ENCODE data around the gene SYNGAP1.
"Not testable (repeated sequence)": the region's sequence is repeated elsewhere in the genome, so short reads cannot be mapped to it uniquely, and the experiment has no call there.

SYNGAP1 gene

GRCh38 chr6:33484673-33485262 is 64.9 kb downstream of the SYNGAP1 start:
- H3K9me3 ChIP-seq (ENCODE audit: control insufficient read depth in 2 of 2, low read length in 2 of 2); H3K27ac ChIP-seq (ENCODE audit: low read length); H3K9ac ChIP-seq (ENCODE audit: low read length in 2 of 2); H3K4me3 ChIP-seq (ENCODE audit: low read length in 2 of 2); H3K4me1 ChIP-seq (ENCODE audit: control insufficient read depth, insufficient read depth, low read length); H3K36me3 ChIP-seq (ENCODE audit: control insufficient read depth in 2 of 2, insufficient read depth in 2 of 2, low read length in 2 of 2); H3K27me3 ChIP-seq (ENCODE audit: control insufficient read depth in 1 of 2, insufficient read depth in 2 of 2, low read length in 2 of 2): not testable (repeated sequence)

- not testable (repeated sequence) for H3K36me3 ChIP-seq (ENCODE audit: control insufficient read depth in 2 of 2, insufficient read depth in 2 of 2, low read length in 2 of 2); H3K9ac ChIP-seq (ENCODE audit: low read length in 2 of 2); H3K4me3 ChIP-seq (ENCODE audit: low read length in 2 of 2); H3K4me1 ChIP-seq (ENCODE audit: control insufficient read depth, insufficient read depth, low read length); H3K27ac ChIP-seq (ENCODE audit: low read length); H3K27me3 ChIP-seq (ENCODE audit: control insufficient read depth in 1 of 2, insufficient read depth in 2 of 2, low read length in 2 of 2); H3K9me3 ChIP-seq (ENCODE audit: control insufficient read depth in 2 of 2, low read length in 2 of 2)
These were observed 65.8 kb downstream of the SYNGAP1 start for GRCh38 chr6:33485680-33486079.

DNA sequence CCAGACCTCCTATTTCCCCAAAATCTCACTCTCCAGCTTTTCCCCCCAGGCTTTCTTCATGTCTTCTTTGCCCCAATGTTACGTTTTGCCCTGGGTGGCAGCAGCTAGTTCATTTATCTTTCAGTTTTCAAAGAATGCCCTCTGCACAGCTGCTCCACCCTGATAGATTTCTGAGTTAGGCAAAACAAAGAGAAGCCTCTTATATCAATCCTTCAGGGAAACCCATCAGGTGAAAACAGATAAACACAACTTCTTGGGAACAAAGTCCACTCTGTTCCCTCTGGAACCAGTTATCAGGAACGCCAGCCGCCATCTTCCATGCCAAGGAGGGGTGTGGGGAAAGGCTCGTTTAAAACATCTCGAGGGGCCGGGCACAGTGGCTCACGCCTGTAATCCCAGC is 68.5 kb downstream of the SYNGAP1 start:
- H3K27ac ChIP-seq (ENCODE audit: low read length) = no peak overlapping the region

GRCh38 chr6:33490198-33490597 is 70.3 kb downstream of the SYNGAP1 start:
- H3K27me3 ChIP-seq (ENCODE audit: control insufficient read depth in 1 of 2, insufficient read depth in 2 of 2, low read length in 2 of 2) = peaks cover 0 to 3% of the 10 kb centered on the region in 2 donors
- H3K4me1 ChIP-seq (ENCODE audit: control insufficient read depth, insufficient read depth, low read length) = no peaks in the 10 kb centered on the region
- H3K27ac ChIP-seq (ENCODE audit: low read length) = no peak overlapping the region
- H3K4me3 ChIP-seq (ENCODE audit: low read length in 2 of 2) = no peak overlapping the region
- no peak overlapping the region for H3K9ac ChIP-seq (ENCODE audit: low read length in 2 of 2)
- H3K9me3 ChIP-seq (ENCODE audit: control insufficient read depth in 2 of 2, low read length in 2 of 2) = no peaks in the 10 kb centered on the region
- no peaks in the 10 kb centered on the region for H3K36me3 ChIP-seq (ENCODE audit: control insufficient read depth in 2 of 2, insufficient read depth in 2 of 2, low read length in 2 of 2)

More for the DNA sequence above, 68.5 kb downstream of the SYNGAP1 start:
- no peak overlapping the region for H3K9ac ChIP-seq (ENCODE audit: low read length in 2 of 2)
- peaks cover 0 to 3% of the 10 kb centered on the region in 2 donors for H3K27me3 ChIP-seq (ENCODE audit: control insufficient read depth in 1 of 2, insufficient read depth in 2 of 2, low read length in 2 of 2)
- H3K4me3 ChIP-seq (ENCODE audit: low read length in 2 of 2) = no peak overlapping the region
- no peaks in the 10 kb centered on the region for H3K4me1 ChIP-seq (ENCODE audit: control insufficient read depth, insufficient read depth, low read length)
- no peaks in the 10 kb centered on the region for H3K9me3 ChIP-seq (ENCODE audit: control insufficient read depth in 2 of 2, low read length in 2 of 2)
- no peaks in the 10 kb centered on the region for H3K36me3 ChIP-seq (ENCODE audit: control insufficient read depth in 2 of 2, insufficient read depth in 2 of 2, low read length in 2 of 2)

GRCh38 chr6:33490621-33491020 is 70.8 kb downstream of the SYNGAP1 start:
- Histone ChIP-seq H3K36me3 (ENCODE audit: control insufficient read depth in 2 of 2, insufficient read depth in 2 of 2, low read length in 2 of 2) (no peaks in the 10 kb centered on the region), H3K4me1 (ENCODE audit: control insufficient read depth, insufficient read depth, low read length) (no peaks in the 10 kb centered on the region), H3K27me3 (ENCODE audit: control insufficient read depth in 1 of 2, insufficient read depth in 2 of 2, low read length in 2 of 2) (peaks cover 0 to 3% of the 10 kb centered on the region in 2 donors), H3K4me3 (ENCODE audit: low read length in 2 of 2) (no peak overlapping the region), H3K9ac (ENCODE audit: low read length in 2 of 2) (no peak overlapping the region), H3K27ac (ENCODE audit: low read length) (no peak overlapping the region), H3K9me3 (ENCODE audit: control insufficient read depth in 2 of 2, low read length in 2 of 2) (no peaks in the 10 kb centered on the region)

- Histone ChIP-seq H3K36me3 (ENCODE audit: control insufficient read depth in 2 of 2, insufficient read depth in 2 of 2, low read length in 2 of 2) (no peaks in the 10 kb centered on the region), H3K9me3 (ENCODE audit: control insufficient read depth in 2 of 2, low read length in 2 of 2) (no peaks in the 10 kb centered on the region), H3K27me3 (ENCODE audit: control insufficient read depth in 1 of 2, insufficient read depth in 2 of 2, low read length in 2 of 2) (peaks cover 0 to 3% of the 10 kb centered on the region in 2 donors), H3K9ac (ENCODE audit: low read length in 2 of 2) (no peak overlapping the region), H3K27ac (ENCODE audit: low read length) (no peak overlapping the region), H3K4me1 (ENCODE audit: control insufficient read depth, insufficient read depth, low read length) (no peaks in the 10 kb centered on the region), H3K4me3 (ENCODE audit: low read length in 2 of 2) (no peak overlapping the region)
These were observed 72.2 kb downstream of the SYNGAP1 start for GRCh38 chr6:33492093-33492492.

GRCh38 chr6:33497157-33497556 is 77.3 kb downstream of the SYNGAP1 start:
- Histone ChIP-seq H3K27me3 (ENCODE audit: control insufficient read depth in 1 of 2, insufficient read depth in 2 of 2, low read length in 2 of 2) (peaks cover 0 to 3% of the 10 kb centered on the region in 2 donors), H3K36me3 (ENCODE audit: control insufficient read depth in 2 of 2, insufficient read depth in 2 of 2, low read length in 2 of 2) (no peaks in the 10 kb centered on the region), H3K9ac (ENCODE audit: low read length in 2 of 2) (no peak overlapping the region), H3K27ac (ENCODE audit: low read length) (no peak overlapping the region), H3K4me1 (ENCODE audit: control insufficient read depth, insufficient read depth, low read length) (no peaks in the 10 kb centered on the region), H3K9me3 (ENCODE audit: control insufficient read depth in 2 of 2, low read length in 2 of 2) (no peaks in the 10 kb centered on the region), H3K4me3 (ENCODE audit: low read length in 2 of 2) (no peak overlapping the region)

- Histone ChIP-seq H3K36me3 (ENCODE audit: control insufficient read depth in 2 of 2, insufficient read depth in 2 of 2, low read length in 2 of 2) (no peaks in the 10 kb centered on the region), H3K9me3 (ENCODE audit: control insufficient read depth in 2 of 2, low read length in 2 of 2) (no peaks in the 10 kb centered on the region), H3K27me3 (ENCODE audit: control insufficient read depth in 1 of 2, insufficient read depth in 2 of 2, low read length in 2 of 2) (peaks cover 0 to 3% of the 10 kb centered on the region in 2 donors), H3K4me3 (ENCODE audit: low read length in 2 of 2) (no peak overlapping the region), H3K27ac (ENCODE audit: low read length) (no peak overlapping the region), H3K9ac (ENCODE audit: low read length in 2 of 2) (no peak overlapping the region), H3K4me1 (ENCODE audit: control insufficient read depth, insufficient read depth, low read length) (no peaks in the 10 kb centered on the region)
These were observed 82.6 kb downstream of the SYNGAP1 start for GRCh38 chr6:33502486-33502885.

GRCh38 chr6:33504486-33504885 is 84.6 kb downstream of the SYNGAP1 start:
- Histone ChIP-seq H3K27ac (ENCODE audit: low read length) (no peak overlapping the region), H3K9me3 (ENCODE audit: control insufficient read depth in 2 of 2, low read length in 2 of 2) (no peaks in the 10 kb centered on the region), H3K36me3 (ENCODE audit: control insufficient read depth in 2 of 2, insufficient read depth in 2 of 2, low read length in 2 of 2) (no peaks in the 10 kb centered on the region), H3K4me1 (ENCODE audit: control insufficient read depth, insufficient read depth, low read length) (peaks cover 2% of the 10 kb centered on the region), H3K4me3 (ENCODE audit: low read length in 2 of 2) (no peak overlapping the region), H3K9ac (ENCODE audit: low read length in 2 of 2) (no peak overlapping the region), H3K27me3 (ENCODE audit: control insufficient read depth in 1 of 2, insufficient read depth in 2 of 2, low read length in 2 of 2) (no peaks in the 10 kb centered on the region)
